CD4-positive, CD25-positive, alpha-beta regulatory T cell (primary cell): ENCODE data around the gene THAP7. TPM values are rescaled to one million over a fixed set of nuclear protein-coding genes. Genes with fewer than 3 reads are reported as not detected.
"Not testable (repeated sequence)": the region's sequence is repeated elsewhere in the genome, so short reads cannot be mapped to it uniquely, and the experiment has no call there.

Experiments used
- ATAC-seq, 2 donors: fragments of 150-1000 bp; cut with Tn5 transposase; one replicate each; pipeline ENCODE4 v1.10.0; 2021; ENCODE audit warnings: low read depth in 2 of 2, moderate number of reproducible peaks in 2 of 2, moderate library complexity in 1 of 2
- DNase-seq, 3 donors: peaks; one replicate each; pipeline versions ENCODE4 v3.0.0 to v3.0.0-alpha.2; 2012 to 2022; ENCODE audit warnings: mixed read lengths in 1 of 3
- H3K27ac ChIP-seq: one replicate; pipeline ENCODE4 v1.7.0; 2013; ENCODE audit warnings: mild to moderate bottlenecking, low read length; ENCODE audit not compliant: insufficient read depth, poor library complexity, severe bottlenecking
- H3K27me3 ChIP-seq: one replicate; pipeline ENCODE4 v1.7.0; 2013; ENCODE audit warnings: low read length; ENCODE audit not compliant: control insufficient read depth, insufficient read depth
- H3K36me3 ChIP-seq: one replicate; pipeline ENCODE4 v1.7.0; 2013; ENCODE audit warnings: mild to moderate bottlenecking, low read length, moderate library complexity; ENCODE audit not compliant: control insufficient read depth, insufficient read depth
- H3K4me1 ChIP-seq: 2 replicates; pipeline ENCODE4 v1.7.0; 2013; ENCODE audit warnings: mild to moderate bottlenecking, low read length; ENCODE audit not compliant: insufficient read depth, control insufficient read depth, poor library complexity, severe bottlenecking
- H3K4me3 ChIP-seq: one replicate; pipeline ENCODE4 v1.7.0; 2013; ENCODE audit warnings: low read depth, mild to moderate bottlenecking, low read length, moderate library complexity
- H3K9me3 ChIP-seq, 2 experiments: 1 replicate in 1 of 2; 2 replicates in 1 of 2; pipeline ENCODE4 v1.7.0; 2013; ENCODE audit warnings: low read length in 2 of 2, mild to moderate bottlenecking in 1 of 2, moderate library complexity in 1 of 2; ENCODE audit not compliant: control insufficient read depth in 2 of 2
- H3K27ac Mint-ChIP-seq, 3 donors: one replicate each; pipeline ENCODE4 v1.8.0; 2020 to 2022; ENCODE audit warnings: mild to moderate bottlenecking in 3 of 3, mixed read lengths in 3 of 3, moderate library complexity in 2 of 3
- H3K27me3 Mint-ChIP-seq: one replicate; pipeline ENCODE4 v1.8.0; 2022; ENCODE audit warnings: mild to moderate bottlenecking, mixed read lengths
- H3K36me3 Mint-ChIP-seq: one replicate; pipeline ENCODE4 v1.8.0; 2020; ENCODE audit warnings: mixed read lengths
- H3K4me1 Mint-ChIP-seq, 4 donors: one replicate each; pipeline ENCODE4 v1.8.0; 2020 to 2022; ENCODE audit warnings: mixed read lengths in 4 of 4, mild to moderate bottlenecking in 1 of 4
- H3K4me3 Mint-ChIP-seq, 4 donors: one replicate each; pipeline ENCODE4 v1.8.0; 2020 to 2022; ENCODE audit warnings: mild to moderate bottlenecking in 4 of 4, mixed read lengths in 4 of 4, moderate library complexity in 3 of 4
- H3K9me3 Mint-ChIP-seq, 7 donors: one replicate each; pipeline ENCODE4 v1.8.0; 2020 to 2022; ENCODE audit warnings: mixed read lengths in 7 of 7, mild to moderate bottlenecking in 3 of 7, moderate library complexity in 2 of 7
- polyA plus RNA-seq, 4 donors: library from polyadenylated mRNA; unstranded; fragments of 300-500 nt; fragmentation: Illumina TruSeq; gene quantifications; one replicate each; pipeline ENCODE4 v1.2.3, GENCODE V29; 2021
- total RNA-seq: library from RNA; stranded (reverse); gene quantifications from one replicate; pipeline ENCODE4 v1.2.3, GENCODE V29; 2022

The THAP7 gene
- total and polyA plus RNA-seq, 5 donors from 2014 or later = 38.5 to 58.0 (median 43.5) TPM

DNA sequence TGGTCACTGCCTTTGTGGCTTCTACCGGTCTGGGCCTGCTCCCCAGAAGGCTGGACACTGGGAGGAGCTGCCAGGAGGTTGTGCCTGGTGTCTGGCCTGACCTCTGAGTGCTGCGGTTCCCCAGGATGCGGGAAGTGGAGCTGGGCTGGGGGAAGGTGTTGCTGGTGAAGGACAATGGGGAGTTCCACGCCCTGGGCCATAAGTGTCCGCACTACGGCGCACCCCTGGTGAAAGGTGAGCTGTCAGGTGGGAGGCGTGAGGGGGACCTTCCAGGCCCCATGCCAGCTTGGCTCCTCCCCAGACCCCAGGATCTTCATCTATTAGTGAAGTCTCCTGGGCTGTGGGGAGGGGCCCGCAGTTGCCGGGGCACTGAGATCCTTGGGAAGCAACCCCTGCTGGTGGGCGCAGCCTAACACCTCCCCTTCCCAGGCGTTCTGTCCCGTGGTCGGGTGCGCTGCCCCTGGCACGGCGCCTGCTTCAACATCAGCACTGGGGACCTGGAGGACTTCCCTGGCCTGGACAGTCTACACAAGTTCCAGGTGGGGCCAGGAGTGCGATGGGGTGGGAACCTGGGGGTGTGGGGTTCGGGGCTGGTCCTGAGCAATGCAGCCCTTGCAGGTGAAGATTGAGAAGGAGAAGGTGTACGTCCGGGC is 28.2 kb downstream of the THAP7 start:
- no peak overlapping the region for H3K4me3 Mint-ChIP-seq
- no peaks in the 10 kb centered on the region for H3K4me1 ChIP-seq
- no peaks in the 10 kb centered on the region for H3K36me3 Mint-ChIP-seq
- H3K27ac ChIP-seq = no peak overlapping the region
- H3K27me3 Mint-ChIP-seq = peaks cover 5% of the 10 kb centered on the region
- peaks cover 0 to 6% of the 10 kb centered on the region in 2 experiments for H3K9me3 ChIP-seq
- H3K4me3 ChIP-seq = no peak overlapping the region
- no peak for ATAC-seq
- no peak for DNase-seq
- H3K27ac Mint-ChIP-seq = no peak overlapping the region
- H3K9me3 Mint-ChIP-seq = peaks cover 0 to 5% (median 0%) of the 10 kb centered on the region in 7 donors
- no peaks in the 10 kb centered on the region for H3K36me3 ChIP-seq
- H3K27me3 ChIP-seq = no peaks in the 10 kb centered on the region
- H3K4me1 Mint-ChIP-seq = peaks cover 0 to 1% (median 0%) of the 10 kb centered on the region in 4 donors

GRCh38 chr22:20972933-20973577 is 28.9 kb downstream of the THAP7 start:
- no peaks in the 10 kb centered on the region for H3K36me3 Mint-ChIP-seq

DNA sequence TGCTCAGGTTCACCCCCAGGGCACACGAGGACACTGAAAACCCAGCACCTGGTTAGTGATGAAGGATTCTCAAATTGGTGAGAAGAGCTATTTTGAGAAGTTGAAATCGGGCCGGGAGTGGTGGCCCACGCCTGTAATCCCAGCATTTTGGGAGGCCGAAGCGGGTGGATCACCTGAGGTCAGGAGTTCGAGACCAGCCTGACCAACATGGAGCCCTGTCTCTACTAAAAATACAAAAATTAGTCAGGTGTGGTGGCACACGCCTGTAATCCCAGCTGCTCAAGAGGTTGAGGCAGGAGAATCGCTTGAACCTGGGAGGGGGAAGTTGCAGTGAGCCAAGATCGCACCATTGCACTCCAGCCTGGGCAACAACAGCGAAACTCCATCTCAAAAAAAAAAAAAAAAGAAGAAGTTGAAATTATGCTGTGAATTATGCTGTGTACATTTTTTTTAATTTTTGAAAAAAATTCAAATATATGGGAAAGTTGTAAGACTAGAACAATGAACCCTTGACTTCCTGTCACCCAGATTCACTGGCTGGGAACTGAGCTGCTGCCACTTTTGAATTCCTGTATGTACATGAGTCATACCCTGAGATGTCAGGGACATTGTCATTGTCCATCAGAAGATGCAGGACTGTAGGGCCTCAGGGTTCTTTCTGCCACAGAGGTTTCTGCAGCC is 29.8 kb downstream of the THAP7 start:
- not testable (repeated sequence) for H3K4me1 Mint-ChIP-seq, H3K27ac ChIP-seq, H3K27me3 Mint-ChIP-seq

More at GRCh38 chr22:20972933-20973577, 28.9 kb downstream of the THAP7 start:
- H3K4me1 ChIP-seq = no peaks in the 10 kb centered on the region
- Mint-ChIP-seq H3K4me1 (no peaks in the 10 kb centered on the region), H3K27ac (no peak overlapping the region), H3K9me3 (peaks cover 0 to 5% (median 0%) of the 10 kb centered on the region in 7 donors), H3K4me3 (peak overlapping the region in 1 of 4 donors; percentile 51), H3K27me3 (peaks cover 5% of the 10 kb centered on the region)
- no peaks in the 10 kb centered on the region for H3K27me3 ChIP-seq
- H3K4me3 ChIP-seq = no peak overlapping the region
- no peak for DNase-seq
- H3K36me3 ChIP-seq = no peaks in the 10 kb centered on the region
- ATAC-seq = no peak
- no peaks in the 10 kb centered on the region for H3K9me3 ChIP-seq
- no peak overlapping the region for H3K27ac ChIP-seq

DNA sequence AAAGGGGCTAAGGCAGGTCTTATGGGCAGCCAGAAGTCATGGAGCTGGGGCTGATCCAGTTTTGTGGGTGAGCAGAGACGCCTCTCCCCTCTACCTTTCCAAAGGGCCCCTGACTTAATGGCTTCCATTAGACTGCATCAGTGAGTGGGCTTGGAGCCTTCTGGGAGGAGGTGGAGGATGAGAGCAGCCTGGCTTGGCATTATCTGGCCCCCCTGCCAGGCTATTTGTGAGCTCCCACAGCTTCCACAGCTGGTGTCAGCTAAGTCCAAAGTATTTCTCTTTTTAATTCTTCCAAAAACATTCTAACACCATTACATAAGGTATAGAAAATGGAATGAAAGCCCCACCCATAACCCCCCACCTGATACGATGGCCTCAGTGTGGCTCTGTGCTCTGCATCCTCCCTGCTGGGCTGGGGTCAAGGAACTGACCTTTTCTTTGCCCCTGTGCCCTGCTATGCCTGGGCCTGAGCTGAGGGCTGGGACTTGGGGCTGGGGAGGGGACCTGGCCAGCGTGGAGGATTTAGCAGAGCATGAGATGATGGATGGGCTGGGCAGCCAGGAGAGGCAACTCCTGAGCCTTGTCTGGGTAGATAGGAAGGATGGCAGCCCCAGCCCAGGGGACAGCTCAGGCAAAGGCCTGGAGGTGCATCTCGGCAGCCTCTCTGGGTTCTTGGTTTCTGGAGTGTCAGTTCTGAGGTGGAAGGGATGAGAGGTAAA is 30.8 kb downstream of the THAP7 start:
- Histone ChIP-seq H3K27me3 (no peaks in the 10 kb centered on the region), H3K4me3 (no peak overlapping the region), H3K4me1 (no peaks in the 10 kb centered on the region), H3K9me3 (no peaks in the 10 kb centered on the region), H3K27ac (no peak overlapping the region), H3K36me3 (no peaks in the 10 kb centered on the region)
- no peaks in the 10 kb centered on the region for H3K4me1 Mint-ChIP-seq
- H3K9me3 Mint-ChIP-seq = peaks cover 0 to under 1% (median 0%) of the 10 kb centered on the region in 7 donors
- no peak overlapping the region for H3K4me3 Mint-ChIP-seq
- peak overlapping the region in 1 of 3 donors; percentile 10 for H3K27ac Mint-ChIP-seq
- H3K36me3 Mint-ChIP-seq = no peaks in the 10 kb centered on the region
- no peak for DNase-seq
- no peak for ATAC-seq
- H3K27me3 Mint-ChIP-seq = peaks cover 9% of the 10 kb centered on the region

More for the DNA sequence above, 29.8 kb downstream of the THAP7 start:
- H3K36me3 ChIP-seq, H3K4me3 ChIP-seq, ATAC-seq, H3K36me3 Mint-ChIP-seq, H3K27ac Mint-ChIP-seq, H3K9me3 ChIP-seq, DNase-seq, H3K27me3 ChIP-seq, H3K4me3 Mint-ChIP-seq, H3K9me3 Mint-ChIP-seq, H3K4me1 ChIP-seq: not testable (repeated sequence)

DNA sequence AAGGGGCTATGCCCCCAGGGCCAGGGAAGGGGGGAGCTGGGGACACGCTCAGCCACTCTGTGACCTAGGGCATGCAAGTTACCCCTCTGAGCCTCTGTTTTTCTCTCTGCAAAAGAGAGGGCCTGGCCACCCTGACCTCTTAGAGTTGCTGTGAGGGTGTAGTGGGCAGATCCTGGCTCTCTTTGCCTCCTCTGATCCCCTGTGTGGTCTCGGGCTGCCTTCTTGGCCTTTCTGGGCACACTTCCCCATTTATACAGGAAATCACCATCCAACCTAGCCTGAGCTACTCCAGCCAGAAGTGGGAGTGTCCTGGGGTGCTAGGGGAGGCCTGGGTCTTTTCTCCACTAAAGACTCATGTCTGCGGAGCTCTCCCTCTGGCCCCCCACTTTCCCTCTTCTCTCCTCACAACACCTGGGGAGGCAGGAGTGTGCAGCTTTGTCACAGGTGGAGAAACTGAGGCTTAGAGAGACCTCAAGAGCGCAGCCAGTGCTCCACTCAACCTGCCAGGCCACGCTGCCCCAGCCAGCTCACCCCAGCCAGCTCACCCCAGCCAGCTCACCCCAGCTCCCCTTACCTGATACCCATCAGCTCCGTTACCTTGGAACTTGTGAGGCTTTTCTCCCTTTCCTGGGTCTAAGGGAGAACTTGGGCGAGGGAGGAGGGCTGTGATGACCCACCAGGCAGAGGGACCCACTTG is 33.5 kb downstream of the THAP7 start:
- Histone ChIP-seq H3K4me1 (peaks cover 12% of the 10 kb centered on the region), H3K9me3 (no peaks in the 10 kb centered on the region), H3K36me3 (no peaks in the 10 kb centered on the region), H3K27ac (no peak overlapping the region), H3K27me3 (peaks cover 3% of the 10 kb centered on the region), H3K4me3 (no peak overlapping the region)
- H3K4me1 Mint-ChIP-seq = peaks cover 0 to 9% (median 0%) of the 10 kb centered on the region in 4 donors
- DNase-seq (no peak), ATAC-seq (no peak)
- no peaks in the 10 kb centered on the region for H3K9me3 Mint-ChIP-seq
- no peaks in the 10 kb centered on the region for H3K36me3 Mint-ChIP-seq
- H3K4me3 Mint-ChIP-seq = no peak overlapping the region
- peaks cover 26% of the 10 kb centered on the region for H3K27me3 Mint-ChIP-seq
- H3K27ac Mint-ChIP-seq = no peak overlapping the region

- Histone ChIP-seq H3K4me3 (no peak overlapping the region), H3K9me3 (no peaks in the 10 kb centered on the region), H3K27ac (no peak overlapping the region), H3K27me3 (peaks cover 3% of the 10 kb centered on the region), H3K36me3 (no peaks in the 10 kb centered on the region), H3K4me1 (peaks cover 12% of the 10 kb centered on the region)
- DNase-seq (no peak), ATAC-seq (no peak)
- Mint-ChIP-seq H3K9me3 (no peaks in the 10 kb centered on the region), H3K4me3 (no peak overlapping the region), H3K4me1 (peaks cover 0 to 9% (median 0%) of the 10 kb centered on the region in 4 donors), H3K27me3 (peaks cover 29% of the 10 kb centered on the region), H3K27ac (peak overlapping the region in 1 of 3 donors; percentile 49), H3K36me3 (no peaks in the 10 kb centered on the region)
Observed at GRCh38 chr22:20967697-20968211, 34.2 kb downstream of the THAP7 start.
